Stimulated activated CD4-positive, alpha-beta T cell treated with anti-CD3 and anti-CD28 coated beads, Interleukin-4, amount 100 ng/mL, for 1 hour (primary cell): Measurements from ENCODE around the gene PMF1.
"Not testable (repeated sequence)": the region's sequence is repeated elsewhere in the genome, so short reads cannot be mapped to it uniquely, and the experiment has no call there.

Experiments
- DNase-seq: peaks from one replicate; pipeline ENCODE4 v3.0.0-alpha.2; 2020

Gene PMF1

GRCh38 chr1:156198831-156199349, 13.9 kb upstream of the PMF1 start:
- no peak for DNase-seq

- DNase-seq: no peak
Observed at GRCh38 chr1:156200044-156200443, 12.8 kb upstream of the PMF1 start.

- DNase-seq: no peak
Observed at GRCh38 chr1:156203331-156203730, 9.5 kb upstream of the PMF1 start.

- no peak for DNase-seq
Observed at GRCh38 chr1:156204686-156205085, 8.1 kb upstream of the PMF1 start.

GRCh38 chr1:156211243-156211642, 1.6 kb upstream of the PMF1 start:
- no peak for DNase-seq

- no peak for DNase-seq
Observed at GRCh38 chr1:156212130-156212529, 677 bp upstream of the PMF1 start.

GRCh38 chr1:156213644-156213966, 798 bp downstream of the PMF1 start:
- no peak for DNase-seq

- no peak for DNase-seq
Observed at GRCh38 chr1:156214024-156214748, 1.4 kb downstream of the PMF1 start.

- DNase-seq: not testable (repeated sequence)
Observed at GRCh38 chr1:156216361-156217086, 3.7 kb downstream of the PMF1 start.

GRCh38 chr1:156217871-156218270, 5.1 kb downstream of the PMF1 start:
- no peak for DNase-seq

GRCh38 chr1:156220226-156220625, 7.4 kb downstream of the PMF1 start:
- DNase-seq: no peak

- DNase-seq: no peak
Observed at GRCh38 chr1:156221986-156222692, 9.3 kb downstream of the PMF1 start.

- DNase-seq: no peak
Observed at GRCh38 chr1:156225677-156226014, 12.8 kb downstream of the PMF1 start.

- no peak for DNase-seq
Observed at GRCh38 chr1:156226116-156226538, 13.3 kb downstream of the PMF1 start.

GRCh38 chr1:156226782-156227181, 14.0 kb downstream of the PMF1 start:
- DNase-seq: no peak

- no peak for DNase-seq
Observed at GRCh38 chr1:156228501-156228900, 15.7 kb downstream of the PMF1 start.

GRCh38 chr1:156229809-156230472, 17.1 kb downstream of the PMF1 start:
- DNase-seq: no peak

GRCh38 chr1:156230473-156230837, 17.6 kb downstream of the PMF1 start:
- no peak for DNase-seq

GRCh38 chr1:156232201-156232894, 19.5 kb downstream of the PMF1 start:
- no peak for DNase-seq

GRCh38 chr1:156233426-156234127, 20.8 kb downstream of the PMF1 start:
- DNase-seq: no peak

GRCh38 chr1:156236164-156236563, 23.4 kb downstream of the PMF1 start:
- no peak for DNase-seq

GRCh38 chr1:156238248-156238647, 25.4 kb downstream of the PMF1 start:
- no peak for DNase-seq
